Measurements from ENCODE around the gene DNM3.

The DNM3 gene

DNA sequence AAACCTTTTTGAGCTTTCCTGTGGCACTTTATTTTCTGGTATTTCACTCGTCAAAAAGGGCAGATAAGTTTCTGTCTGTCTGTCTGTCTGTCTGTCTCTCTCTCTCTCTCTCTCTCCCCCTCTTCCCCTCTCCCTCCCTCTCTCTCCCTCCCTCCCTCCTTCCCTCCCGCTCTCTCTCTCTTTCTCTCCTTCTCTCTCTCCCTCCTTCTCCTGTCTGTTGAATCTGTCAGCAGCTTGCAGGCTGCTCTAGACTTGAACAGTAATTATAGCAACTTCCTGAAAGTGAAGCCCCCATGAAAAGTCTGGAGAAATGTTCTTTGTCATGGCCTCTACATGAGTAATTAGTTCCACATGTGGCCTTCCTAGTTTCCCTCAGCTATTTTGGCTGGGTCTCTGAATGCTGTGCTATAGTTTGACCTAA lies 303.9 kb downstream of the DNM3 start:
- TF ChIP-seq FOXK2 (IDR thresholded peaks at IDR 0.05) (no peak), L3MBTL2 (conservative IDR thresholded peaks at IDR 0.05) (no peak), LEF1 (IDR thresholded peaks at IDR 0.05; ENCODE audit: borderline replicate concordance) (no peak), ARNT (IDR thresholded peaks at IDR 0.05) (no peak), NFRKB (IDR thresholded peaks at IDR 0.05) (no peak), BHLHE40 (IDR thresholded peaks at IDR 0.05; ENCODE audit: borderline replicate concordance) (no peak), ELF4 (IDR thresholded peaks at IDR 0.05) (no peak), FOXM1 (IDR thresholded peaks at IDR 0.05; ENCODE audit: borderline replicate concordance) (no peak), CTBP1 (IDR thresholded peaks at IDR 0.05; ENCODE audit: borderline replicate concordance) (no peak), ZNF384 (IDR thresholded peaks at IDR 0.05) (no peak), FOXA1 (IDR thresholded peaks at IDR 0.05) (no peak)
- TF ChIP-seq, protein P1, sequence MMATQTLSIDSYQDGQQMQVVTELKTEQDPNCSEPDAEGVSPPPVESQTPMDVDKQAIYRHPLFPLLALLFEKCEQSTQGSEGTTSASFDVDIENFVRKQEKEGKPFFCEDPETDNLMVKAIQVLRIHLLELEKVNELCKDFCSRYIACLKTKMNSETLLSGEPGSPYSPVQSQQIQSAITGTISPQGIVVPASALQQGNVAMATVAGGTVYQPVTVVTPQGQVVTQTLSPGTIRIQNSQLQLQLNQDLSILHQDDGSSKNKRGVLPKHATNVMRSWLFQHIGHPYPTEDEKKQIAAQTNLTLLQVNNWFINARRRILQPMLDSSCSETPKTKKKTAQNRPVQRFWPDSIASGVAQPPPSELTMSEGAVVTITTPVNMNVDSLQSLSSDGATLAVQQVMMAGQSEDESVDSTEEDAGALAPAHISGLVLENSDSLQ (IDR thresholded peaks at IDR 0.05) = no peak
- DNase-seq (ENCODE audit: extremely low spot score) = no peak
- ChIA-PET CTCF (no interaction called here), POLR2A (no interaction called here)

DNA sequence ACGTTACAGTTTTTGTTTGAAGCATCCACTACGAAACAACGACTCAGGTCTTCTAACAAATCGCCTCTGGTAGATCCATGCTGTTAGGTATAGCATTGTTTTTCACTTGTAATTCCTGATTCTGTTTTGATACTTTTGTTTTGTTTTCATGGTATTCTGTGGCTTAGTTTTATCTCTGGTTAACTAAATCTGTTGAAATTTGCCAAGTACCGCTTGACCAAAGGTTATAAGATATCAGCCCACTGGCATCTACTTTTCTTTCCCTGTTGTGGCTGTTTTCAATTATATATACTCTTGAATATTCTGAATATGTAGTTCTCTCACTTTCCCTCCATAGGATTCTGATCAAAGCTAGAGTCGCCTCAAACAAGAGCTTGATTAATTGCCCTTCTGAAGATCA lies 304.4 kb downstream of the DNM3 start:
- ChIA-PET CTCF (no interaction called here), POLR2A (no interaction called here)
- TF ChIP-seq NFRKB (IDR thresholded peaks at IDR 0.05) (no peak), FOXA1 (IDR thresholded peaks at IDR 0.05) (no peak), SUZ12 (IDR thresholded peaks at IDR 0.05) (no peak), CTBP1 (IDR thresholded peaks at IDR 0.05; ENCODE audit: borderline replicate concordance) (no peak), HDGF (IDR thresholded peaks at IDR 0.05; ENCODE audit: borderline replicate concordance) (no peak), ELF4 (IDR thresholded peaks at IDR 0.05) (no peak), ZNF384 (IDR thresholded peaks at IDR 0.05) (no peak), FOXK2 (IDR thresholded peaks at IDR 0.05) (no peak), TARDBP (IDR thresholded peaks at IDR 0.05) (no peak), L3MBTL2 (conservative IDR thresholded peaks at IDR 0.05) (no peak)
- DNase-seq (ENCODE audit: extremely low spot score) = no peak

DNA sequence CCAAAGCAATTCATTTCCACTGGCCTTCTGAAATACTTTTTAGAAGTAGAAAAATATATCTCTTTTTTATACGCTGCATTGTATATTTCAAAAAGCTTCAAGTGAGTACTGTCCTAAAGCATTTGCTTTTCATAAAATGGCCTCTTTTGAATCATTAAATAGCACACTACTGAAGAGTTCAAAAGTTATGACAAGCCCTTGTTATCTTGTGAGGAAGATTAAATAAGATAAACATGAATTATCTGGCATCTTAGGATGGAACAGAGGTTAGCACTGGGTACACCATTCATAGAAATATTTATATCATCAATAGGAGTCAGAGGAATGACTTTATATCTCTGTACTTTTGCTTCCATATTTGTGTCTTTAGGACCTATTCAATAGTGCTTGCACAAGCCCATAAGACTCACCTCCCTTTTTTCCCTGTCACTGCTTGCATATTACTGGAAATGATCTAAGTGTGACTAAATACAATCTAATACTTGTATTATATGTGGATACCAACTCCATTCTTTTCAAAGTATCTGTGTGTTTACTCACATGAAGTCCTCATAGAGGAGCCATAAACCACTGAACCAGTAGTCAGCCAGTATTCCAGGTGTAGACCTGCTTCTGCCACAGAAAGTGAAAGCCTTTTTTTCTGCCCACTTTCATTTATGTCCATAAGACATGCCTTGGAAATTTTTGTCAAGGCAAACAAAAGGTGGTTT lies 305.0 kb downstream of the DNM3 start:
- TF ChIP-seq BHLHE40 (IDR thresholded peaks at IDR 0.05; ENCODE audit: borderline replicate concordance) (no peak), LEF1 (IDR thresholded peaks at IDR 0.05; ENCODE audit: borderline replicate concordance) (no peak), ZNF384 (IDR thresholded peaks at IDR 0.05) (no peak), FOXM1 (IDR thresholded peaks at IDR 0.05; ENCODE audit: borderline replicate concordance) (no peak), SUZ12 (IDR thresholded peaks at IDR 0.05) (no peak), SP1 (IDR thresholded peaks at IDR 0.05) (no peak), HDGF (IDR thresholded peaks at IDR 0.05; ENCODE audit: borderline replicate concordance) (no peak), ARNT (IDR thresholded peaks at IDR 0.05) (no peak), NFRKB (IDR thresholded peaks at IDR 0.05) (no peak), FOXK2 (IDR thresholded peaks at IDR 0.05) (no peak), L3MBTL2 (conservative IDR thresholded peaks at IDR 0.05) (no peak)
- POLR2A ChIA-PET = no interaction called here
- CTCF ChIA-PET = no interaction called here
- DNase-seq (ENCODE audit: extremely low spot score) = no peak

DNA sequence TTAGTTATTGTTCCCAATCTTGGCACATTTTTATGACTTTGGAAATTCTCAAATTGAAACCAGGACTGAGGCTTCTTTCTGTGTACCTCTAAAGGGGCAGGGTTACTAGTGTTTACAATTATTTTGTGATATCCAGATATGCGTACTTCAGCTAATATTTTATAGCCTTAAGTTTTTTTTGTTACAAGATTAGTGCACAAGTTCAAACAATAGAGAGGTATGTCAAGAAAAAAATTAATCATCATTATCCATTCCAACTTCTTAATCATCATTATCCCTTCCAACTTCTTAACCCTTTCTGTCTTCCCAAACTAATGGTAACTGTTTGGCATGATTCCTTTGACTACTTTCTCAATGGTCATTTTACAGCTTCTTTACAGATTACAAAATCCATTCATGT lies 306.2 kb downstream of the DNM3 start:
- CTCF ChIA-PET = interaction anchor here (1.4 kb wide), 1 partner anchor 252 kb away, joined by 4 read pairs; no protein-coding TSS in a partner anchor
- POLR2A ChIA-PET = no interaction called here
- DNase-seq (ENCODE audit: extremely low spot score) = no peak

DNA sequence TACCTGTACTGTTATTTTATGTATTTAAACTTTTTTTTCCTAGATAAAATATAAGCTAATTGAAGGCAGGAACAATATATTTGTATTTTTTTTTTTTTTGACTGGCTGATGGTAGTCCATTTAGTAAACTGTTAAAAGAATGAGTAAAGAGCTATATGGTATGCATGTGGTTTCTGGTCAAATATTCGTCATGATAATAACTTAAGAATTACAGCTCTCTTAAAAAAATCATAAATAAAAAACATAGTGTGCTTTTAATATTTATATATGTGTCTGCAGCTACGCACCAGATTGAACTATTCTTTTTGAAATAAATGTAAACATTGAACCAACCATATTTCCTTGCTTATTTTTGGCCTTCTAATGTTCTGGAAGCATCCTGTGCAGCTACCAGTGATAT lies 306.9 kb downstream of the DNM3 start:
- no peak for DNase-seq (ENCODE audit: extremely low spot score)
- TF ChIP-seq HDGF (IDR thresholded peaks at IDR 0.05; ENCODE audit: borderline replicate concordance) = no peak
- TF ChIP-seq FOXM1 (IDR thresholded peaks at IDR 0.05; ENCODE audit: borderline replicate concordance) = no peak
- no peak for TF ChIP-seq L3MBTL2 (conservative IDR thresholded peaks at IDR 0.05)
- TF ChIP-seq BHLHE40 (IDR thresholded peaks at IDR 0.05; ENCODE audit: borderline replicate concordance) = no peak
- TF ChIP-seq FOXA1 (IDR thresholded peaks at IDR 0.05) = no peak
- no peak for TF ChIP-seq NFRKB (IDR thresholded peaks at IDR 0.05)
- TF ChIP-seq SUZ12 (IDR thresholded peaks at IDR 0.05) = no peak
- no peak for TF ChIP-seq SP1 (IDR thresholded peaks at IDR 0.05)
- TF ChIP-seq, protein P1 (IDR thresholded peaks at IDR 0.05) = no peak
- TF ChIP-seq FOXK2 (IDR thresholded peaks at IDR 0.05) = no peak
- no peak for TF ChIP-seq ZNF384 (IDR thresholded peaks at IDR 0.05)
- TF ChIP-seq ELF4 (IDR thresholded peaks at IDR 0.05) = no peak
- TF ChIP-seq LEF1 (IDR thresholded peaks at IDR 0.05; ENCODE audit: borderline replicate concordance) = no peak
- no peak for TF ChIP-seq TARDBP (IDR thresholded peaks at IDR 0.05)
- TF ChIP-seq ARNT (IDR thresholded peaks at IDR 0.05) = no peak
- CTCF ChIA-PET = interaction anchor here (0.6 to 1.4 kb wide), 2 partner anchors 242 to 251 kb away, joined by 3 to 4 read pairs; no protein-coding TSS in a partner anchor
- POLR2A ChIA-PET = no interaction called here

More for the DNA sequence above, 306.2 kb downstream of the DNM3 start:
- TF ChIP-seq CTBP1 (IDR thresholded peaks at IDR 0.05; ENCODE audit: borderline replicate concordance) = no peak
- no peak for TF ChIP-seq BHLHE40 (IDR thresholded peaks at IDR 0.05; ENCODE audit: borderline replicate concordance)
- no peak for TF ChIP-seq SUZ12 (IDR thresholded peaks at IDR 0.05)
- no peak for TF ChIP-seq TARDBP (IDR thresholded peaks at IDR 0.05)
- no peak for TF ChIP-seq ELF4 (IDR thresholded peaks at IDR 0.05)
- TF ChIP-seq ARNT (IDR thresholded peaks at IDR 0.05) = no peak
- no peak for TF ChIP-seq ZNF384 (IDR thresholded peaks at IDR 0.05)
- no peak for TF ChIP-seq LEF1 (IDR thresholded peaks at IDR 0.05; ENCODE audit: borderline replicate concordance)
- TF ChIP-seq, protein P1 (IDR thresholded peaks at IDR 0.05) = no peak
- no peak for TF ChIP-seq FOXM1 (IDR thresholded peaks at IDR 0.05; ENCODE audit: borderline replicate concordance)
- no peak for TF ChIP-seq L3MBTL2 (conservative IDR thresholded peaks at IDR 0.05)
- TF ChIP-seq FOXA1 (IDR thresholded peaks at IDR 0.05) = no peak
- no peak for TF ChIP-seq NFRKB (IDR thresholded peaks at IDR 0.05)
- TF ChIP-seq HDGF (IDR thresholded peaks at IDR 0.05; ENCODE audit: borderline replicate concordance) = no peak
- no peak for TF ChIP-seq FOXK2 (IDR thresholded peaks at IDR 0.05)
